Vagina (tissue), 2 donors: ENCODE measurements around the gene SELENOF. TPM values are rescaled to one million over a fixed set of nuclear protein-coding genes. Genes with fewer than 3 reads are reported as not detected.
A peak's percentile ranks its signal among the peaks of the same experiment; 100 is the strongest.

Source experiments
- DNase-seq, 2 donors: peaks; one replicate each; pipeline ENCODE4 v3.0.0-alpha.2; 2017; ENCODE audit errors: extremely low spot score in 2 of 2
- H3K27ac ChIP-seq: fragments of 200-600 bp; sonication (generic); one replicate; pipeline ENCODE4 v1.5.1; 2019
- H3K27me3 ChIP-seq: fragments of 200-600 bp; sonication (generic); one replicate; pipeline ENCODE4 v1.5.1; 2019
- H3K36me3 ChIP-seq, 2 donors: fragments of 200-600 bp; sonication (generic); one replicate each; pipeline ENCODE4 v1.5.1; 2017 to 2019
- H3K4me1 ChIP-seq: fragments of 200-600 bp; sonication (generic); one replicate; pipeline ENCODE4 v1.5.1; 2019
- H3K4me3 ChIP-seq, 2 donors: fragments of 200-600 bp; sonication (generic); 1 replicate in 1 of 2; 2 replicates in 1 of 2; pipeline ENCODE4 v1.5.1; 2016 to 2019
- H3K9me3 ChIP-seq: fragments of 200-600 bp; sonication (generic); one replicate; pipeline ENCODE4 v1.5.1; 2019
- POLR2A ChIP-seq, 2 donors: fragments of 450-650 bp; IDR thresholded peaks; one replicate each; pipeline ENCODE4 v1.6.1; 2017; ENCODE audit warnings: antibody characterized with exemption in 2 of 2, mild to moderate bottlenecking in 2 of 2, moderate library complexity in 2 of 2
- POLR2AphosphoS5 ChIP-seq, 2 donors: sonication (generic); formaldehyde crosslinking; IDR thresholded peaks; one replicate each; pipeline ENCODE4 v1.9.0; 2017; ENCODE audit warnings: antibody characterized with exemption in 2 of 2, mild to moderate bottlenecking in 2 of 2, low read depth in 1 of 2; ENCODE audit not compliant: insufficient read depth in 1 of 2
- intact Hi-C: fragments of 100-400 bp; cut with DNase I; formaldehyde crosslinking; loops from one replicate; pipeline ENCODE4 v1.15.1; 2023
- total RNA-seq: library from RNA; depleted of rRNA; stranded (reverse); fragments of >200 nt; gene quantifications from one replicate; pipeline ENCODE4 v1.2.3, GENCODE V29; 2016
- TF ChIP-seq, protein P1 (sequence below), 3 experiments: fragments of 450-650 bp in 2 of 3; fragments of 200-600 bp in 1 of 3; sonication (generic) in 1 of 3; IDR thresholded peaks; one replicate each; pipeline ENCODE4 v1.5.1; 2017 to 2019; ENCODE audit warnings: antibody characterized with exemption in 3 of 3, mild to moderate bottlenecking in 2 of 3, moderate library complexity in 2 of 3

The SELENOF gene
- total RNA-seq, 1 donor from 2014 or later, result 77.3 TPM

DNA sequence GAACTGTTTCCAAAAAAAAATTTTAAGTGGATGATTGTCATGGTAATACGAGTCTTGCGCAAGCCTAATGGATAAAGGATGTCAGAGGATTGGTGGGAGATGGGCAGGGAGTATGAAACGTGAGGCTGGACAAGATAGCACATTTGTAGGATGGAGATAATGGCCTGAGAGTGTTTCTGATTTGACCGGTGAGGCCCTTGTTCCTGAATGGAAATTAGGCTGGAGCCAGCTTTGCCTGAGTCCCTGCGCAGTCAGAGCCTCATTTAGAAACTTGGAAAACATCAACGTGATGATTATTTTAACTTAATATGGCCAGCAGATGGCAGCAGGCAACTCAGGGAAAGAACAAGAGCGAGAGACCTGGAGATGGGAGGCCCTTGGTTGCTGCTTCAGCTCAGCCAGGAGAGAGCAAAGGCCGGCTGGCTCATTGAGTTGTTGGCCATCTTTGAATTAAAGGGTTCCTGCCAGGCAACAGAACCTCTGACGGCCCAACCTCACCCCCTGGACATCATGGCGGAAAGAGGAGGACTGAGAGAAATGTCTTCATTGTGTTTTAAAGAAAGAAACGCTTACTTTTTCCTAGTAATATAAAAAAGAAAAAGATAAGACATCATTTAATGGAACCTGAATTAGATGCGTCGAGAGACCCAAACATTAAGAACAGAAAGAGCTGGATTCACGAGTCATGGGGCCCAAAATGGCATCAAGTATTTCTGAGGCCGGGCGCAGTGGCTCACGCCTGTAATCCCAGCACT lies 80.3 kb downstream of the SELENOF start:
- Histone ChIP-seq H3K27ac (no peak overlapping the region), H3K4me3 (no peak overlapping the region), H3K9me3 (no peaks in the 10 kb centered on the region), H3K4me1 (no peaks in the 10 kb centered on the region), H3K27me3 (no peaks in the 10 kb centered on the region), H3K36me3 (no peaks in the 10 kb centered on the region)
- TF ChIP-seq, protein P1, sequence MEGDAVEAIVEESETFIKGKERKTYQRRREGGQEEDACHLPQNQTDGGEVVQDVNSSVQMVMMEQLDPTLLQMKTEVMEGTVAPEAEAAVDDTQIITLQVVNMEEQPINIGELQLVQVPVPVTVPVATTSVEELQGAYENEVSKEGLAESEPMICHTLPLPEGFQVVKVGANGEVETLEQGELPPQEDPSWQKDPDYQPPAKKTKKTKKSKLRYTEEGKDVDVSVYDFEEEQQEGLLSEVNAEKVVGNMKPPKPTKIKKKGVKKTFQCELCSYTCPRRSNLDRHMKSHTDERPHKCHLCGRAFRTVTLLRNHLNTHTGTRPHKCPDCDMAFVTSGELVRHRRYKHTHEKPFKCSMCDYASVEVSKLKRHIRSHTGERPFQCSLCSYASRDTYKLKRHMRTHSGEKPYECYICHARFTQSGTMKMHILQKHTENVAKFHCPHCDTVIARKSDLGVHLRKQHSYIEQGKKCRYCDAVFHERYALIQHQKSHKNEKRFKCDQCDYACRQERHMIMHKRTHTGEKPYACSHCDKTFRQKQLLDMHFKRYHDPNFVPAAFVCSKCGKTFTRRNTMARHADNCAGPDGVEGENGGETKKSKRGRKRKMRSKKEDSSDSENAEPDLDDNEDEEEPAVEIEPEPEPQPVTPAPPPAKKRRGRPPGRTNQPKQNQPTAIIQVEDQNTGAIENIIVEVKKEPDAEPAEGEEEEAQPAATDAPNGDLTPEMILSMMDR (IDR thresholded peaks at IDR 0.05), result peak; percentile 17 to 60 (median 47)
- TF ChIP-seq POLR2AphosphoS5 (IDR thresholded peaks at IDR 0.05; ENCODE audit: insufficient read depth in 1 of 2, low read depth in 1 of 2), result peak in 1 of 2 donors; percentile 60
- no peak for TF ChIP-seq POLR2A (IDR thresholded peaks at IDR 0.05)
- DNase-seq, result peak in 1 of 2 donors; percentile 89
- intact Hi-C loops, result loop anchor here (10.0 kb wide), 1 partner anchor 131 kb away; no protein-coding TSS in a partner anchor

DNA sequence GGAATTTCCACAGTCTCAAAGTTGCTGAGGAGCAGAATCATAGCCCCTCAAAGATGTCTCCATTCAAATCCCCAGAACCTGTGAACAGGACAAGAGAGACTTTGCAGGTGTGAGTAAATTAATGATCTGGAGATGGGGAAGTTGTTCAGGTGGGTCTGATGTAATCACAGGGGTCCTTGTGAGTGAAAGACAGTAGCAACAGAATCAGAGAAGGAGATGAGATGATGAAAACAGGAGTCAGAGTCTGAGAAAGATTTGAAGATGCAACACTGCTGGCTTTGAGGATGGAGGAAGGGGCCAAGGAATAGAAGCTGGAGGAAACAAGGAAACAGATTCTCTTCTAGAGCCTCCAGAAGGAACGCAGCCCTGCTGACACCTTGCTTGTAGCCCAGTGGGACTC lies 81.5 kb downstream of the SELENOF start:
- no peaks in the 10 kb centered on the region for H3K27me3 ChIP-seq

DNA sequence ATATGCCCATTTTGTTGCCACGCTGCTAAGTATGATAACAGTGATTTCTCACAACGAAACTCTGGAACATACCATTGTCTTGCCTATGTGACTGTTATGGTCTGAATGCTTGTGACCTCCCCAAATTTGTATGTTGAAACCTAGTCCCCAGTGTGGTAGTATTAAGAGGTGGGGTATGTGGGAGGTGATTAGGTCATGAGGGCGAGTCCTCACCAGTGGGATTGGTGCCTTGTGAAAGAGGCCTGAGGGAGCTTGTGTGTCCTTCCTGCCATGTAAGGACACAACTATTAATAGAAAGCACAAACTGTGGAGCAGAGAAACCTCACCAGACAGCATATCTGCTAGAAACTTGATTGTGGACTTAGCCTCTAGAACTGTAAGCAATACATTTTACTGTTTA lies 84.6 kb downstream of the SELENOF start:
- no peak for DNase-seq
- Histone ChIP-seq H3K27ac (no peak overlapping the region), H3K4me1 (no peaks in the 10 kb centered on the region), H3K4me3 (no peak overlapping the region), H3K27me3 (no peaks in the 10 kb centered on the region), H3K9me3 (no peaks in the 10 kb centered on the region), H3K36me3 (no peaks in the 10 kb centered on the region)
- TF ChIP-seq, protein P1 (IDR thresholded peaks at IDR 0.05), result no peak
- TF ChIP-seq POLR2A (IDR thresholded peaks at IDR 0.05), result no peak
- no peak for TF ChIP-seq POLR2AphosphoS5 (IDR thresholded peaks at IDR 0.05; ENCODE audit: insufficient read depth in 1 of 2, low read depth in 1 of 2)
- intact Hi-C loops, result no loop called here

More for the DNA sequence above, 81.5 kb downstream of the SELENOF start:
- intact Hi-C loops, result loop anchor here (10.0 kb wide), 1 partner anchor 132 kb away; no protein-coding TSS in a partner anchor
- no peak overlapping the region for H3K4me3 ChIP-seq
- H3K9me3 ChIP-seq, result no peaks in the 10 kb centered on the region
- no peak overlapping the region for H3K27ac ChIP-seq
- DNase-seq, result no peak
- H3K36me3 ChIP-seq, result no peaks in the 10 kb centered on the region
- TF ChIP-seq, protein P1 (IDR thresholded peaks at IDR 0.05), result no peak
- TF ChIP-seq POLR2AphosphoS5 (IDR thresholded peaks at IDR 0.05; ENCODE audit: insufficient read depth in 1 of 2, low read depth in 1 of 2), result no peak
- TF ChIP-seq POLR2A (IDR thresholded peaks at IDR 0.05), result no peak
- no peaks in the 10 kb centered on the region for H3K4me1 ChIP-seq

DNA sequence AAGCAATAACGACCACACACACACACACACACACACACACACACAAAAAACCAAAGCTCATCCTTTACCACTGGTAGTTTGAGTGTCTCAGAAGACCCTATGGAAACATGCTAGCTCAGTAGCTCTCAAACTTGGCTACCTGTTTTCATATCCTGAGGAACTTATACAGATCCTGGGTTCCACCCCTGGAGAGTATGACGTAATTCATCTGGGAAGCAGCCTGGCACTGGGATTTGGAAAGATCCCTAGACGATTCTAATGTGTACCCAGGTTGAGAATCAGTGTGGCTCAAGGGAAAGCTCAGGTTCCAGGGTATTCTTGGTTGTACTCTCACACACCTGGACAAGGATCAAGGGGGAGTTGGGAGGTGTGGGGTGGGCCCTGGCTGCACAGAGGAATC lies 85.9 kb downstream of the SELENOF start:
- no peak for DNase-seq
- intact Hi-C loops, result no loop called here
- Histone ChIP-seq H3K36me3 (no peaks in the 10 kb centered on the region), H3K4me1 (no peaks in the 10 kb centered on the region), H3K27me3 (no peaks in the 10 kb centered on the region), H3K4me3 (no peak overlapping the region), H3K9me3 (no peaks in the 10 kb centered on the region), H3K27ac (no peak overlapping the region)
- TF ChIP-seq, protein P1 (IDR thresholded peaks at IDR 0.05), result no peak
- TF ChIP-seq POLR2A (IDR thresholded peaks at IDR 0.05) (no peak), POLR2AphosphoS5 (IDR thresholded peaks at IDR 0.05; ENCODE audit: insufficient read depth in 1 of 2, low read depth in 1 of 2) (no peak)

DNA sequence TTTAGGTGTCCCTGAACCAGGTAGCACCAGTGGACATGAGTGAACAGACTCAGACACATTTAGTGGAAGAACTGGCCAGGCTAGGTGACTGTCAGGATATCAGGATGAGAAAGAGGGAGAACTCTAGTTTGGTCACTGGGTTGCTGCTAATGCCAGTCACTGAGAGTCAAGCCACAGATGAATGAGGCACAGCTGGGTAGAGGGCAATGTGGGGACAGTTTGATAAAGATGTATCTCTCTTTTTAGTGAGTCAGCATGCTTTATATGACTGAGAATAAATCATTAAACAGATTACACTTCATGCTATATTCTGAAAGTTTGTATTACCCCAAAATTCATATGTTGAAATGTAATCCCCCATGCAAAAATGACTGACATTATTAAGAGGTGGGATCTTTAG lies 87.1 kb downstream of the SELENOF start:
- Histone ChIP-seq H3K36me3 (no peaks in the 10 kb centered on the region), H3K4me3 (no peak overlapping the region), H3K27ac (no peak overlapping the region), H3K27me3 (no peaks in the 10 kb centered on the region), H3K4me1 (no peaks in the 10 kb centered on the region), H3K9me3 (no peaks in the 10 kb centered on the region)
- no peak for DNase-seq
- TF ChIP-seq, protein P1 (IDR thresholded peaks at IDR 0.05), result no peak
- TF ChIP-seq POLR2AphosphoS5 (IDR thresholded peaks at IDR 0.05; ENCODE audit: insufficient read depth in 1 of 2, low read depth in 1 of 2) (no peak), POLR2A (IDR thresholded peaks at IDR 0.05) (no peak)
- intact Hi-C loops, result no loop called here
